Measurements from ENCODE around the gene ANKRD44.
"Not testable (repeated sequence)": the region's sequence is repeated elsewhere in the genome, so short reads cannot be mapped to it uniquely, and the experiment has no call there.

The ANKRD44 gene

DNA sequence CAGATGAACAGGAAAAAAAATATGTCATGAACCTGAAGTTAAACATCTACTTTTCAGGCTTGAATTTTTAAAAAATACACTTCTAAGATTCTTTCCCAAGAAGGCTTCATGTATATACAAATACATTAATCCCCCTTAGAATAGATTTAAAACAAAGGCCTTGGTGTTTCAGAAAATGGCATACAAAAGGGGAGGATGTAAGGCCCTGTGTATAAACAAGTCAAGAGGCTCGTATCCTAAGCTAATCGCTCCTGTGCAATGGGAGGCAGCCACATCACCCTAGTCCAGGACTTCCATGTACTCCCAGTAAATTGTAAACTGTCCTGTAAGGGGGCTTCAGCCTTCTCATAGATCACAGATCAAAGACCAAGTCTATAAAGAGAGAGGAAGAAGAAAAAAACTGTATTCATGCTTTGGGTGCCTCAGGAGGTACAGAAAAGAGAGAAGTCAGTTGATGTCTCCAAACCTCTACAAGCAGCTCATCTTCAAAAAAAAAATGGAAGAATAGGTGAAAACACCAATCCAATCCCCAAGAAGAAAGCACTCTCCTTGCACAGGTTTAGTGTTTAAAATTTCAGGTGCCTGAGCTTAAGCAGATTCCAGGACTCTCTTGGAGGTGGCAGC lies 53.9 kb downstream of the ANKRD44 start:
- DNase-seq: no peak

DNA sequence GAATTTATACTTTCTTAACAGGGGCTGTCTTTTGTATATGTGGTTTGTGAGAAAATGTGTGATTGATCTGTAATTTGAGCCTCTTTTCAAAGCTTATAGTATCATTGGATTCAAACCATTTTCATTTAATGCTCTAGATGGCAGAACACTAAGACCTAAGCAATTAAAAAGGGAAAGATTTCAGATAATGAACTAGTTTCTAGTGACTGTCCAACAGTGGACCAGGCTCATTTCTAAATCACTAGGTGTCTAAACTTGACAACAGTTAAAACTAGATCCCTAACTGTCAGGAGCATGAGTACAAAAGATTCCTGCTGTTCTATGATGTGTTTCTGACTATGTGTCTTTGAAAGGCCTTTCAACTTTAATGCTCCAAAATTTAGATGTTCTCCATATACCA lies 54.6 kb downstream of the ANKRD44 start:
- no peak for DNase-seq

DNA sequence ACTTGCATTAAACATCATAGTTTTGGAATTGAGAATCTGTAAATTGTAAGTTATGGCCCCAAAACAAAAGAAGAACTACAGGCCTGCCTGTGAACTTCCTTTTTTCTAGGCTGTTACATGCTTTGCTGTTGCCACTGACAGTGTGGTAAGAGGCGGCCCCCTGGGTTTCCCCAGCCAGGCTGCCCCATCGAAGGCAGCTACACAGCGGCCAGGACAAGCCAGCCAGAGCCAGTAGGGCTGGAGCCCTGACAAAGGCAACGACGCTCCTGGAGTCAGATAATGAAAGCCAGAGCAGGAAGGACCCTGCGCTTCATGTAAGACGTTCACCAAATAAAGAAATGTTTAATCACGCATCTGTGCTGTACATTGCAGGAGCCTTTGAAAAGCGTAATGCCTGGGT lies 55.0 kb downstream of the ANKRD44 start:
- DNase-seq: no peak

DNA sequence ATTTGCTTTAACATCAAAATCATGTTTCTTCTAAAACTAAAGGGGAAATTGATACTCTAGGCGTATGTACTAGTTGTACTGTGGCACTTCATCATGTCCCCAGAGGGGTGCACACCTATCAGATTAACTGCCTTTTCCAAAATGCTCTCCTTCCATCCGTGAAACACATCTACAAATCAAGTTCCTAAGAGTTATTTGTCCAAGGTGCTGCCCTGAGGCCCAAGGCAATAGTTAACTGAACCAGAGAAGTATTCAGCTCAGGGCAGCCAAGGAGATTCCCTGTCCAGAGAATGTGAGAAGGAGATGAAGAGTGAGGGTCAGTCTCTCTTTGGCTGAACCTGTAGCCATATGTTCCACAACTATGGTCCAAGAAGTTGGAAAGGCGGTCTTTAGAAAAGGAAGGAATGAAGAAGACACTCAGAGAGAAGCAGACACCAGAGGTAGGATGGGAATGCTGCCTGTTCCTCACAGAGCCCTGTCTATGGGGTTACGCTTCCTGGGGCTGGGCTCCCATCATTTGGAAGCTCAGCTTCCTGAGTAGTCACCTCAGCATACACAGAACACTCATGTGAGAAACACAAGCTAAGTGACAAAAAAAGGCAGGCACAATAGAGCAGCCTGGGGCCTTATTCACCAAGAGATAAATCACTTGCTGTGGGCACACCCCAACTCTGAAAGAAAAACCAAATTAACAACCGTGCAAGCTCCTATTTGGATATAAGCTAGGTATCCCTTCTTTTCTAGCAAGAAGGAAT lies 55.6 kb downstream of the ANKRD44 start:
- no peak for DNase-seq

DNA sequence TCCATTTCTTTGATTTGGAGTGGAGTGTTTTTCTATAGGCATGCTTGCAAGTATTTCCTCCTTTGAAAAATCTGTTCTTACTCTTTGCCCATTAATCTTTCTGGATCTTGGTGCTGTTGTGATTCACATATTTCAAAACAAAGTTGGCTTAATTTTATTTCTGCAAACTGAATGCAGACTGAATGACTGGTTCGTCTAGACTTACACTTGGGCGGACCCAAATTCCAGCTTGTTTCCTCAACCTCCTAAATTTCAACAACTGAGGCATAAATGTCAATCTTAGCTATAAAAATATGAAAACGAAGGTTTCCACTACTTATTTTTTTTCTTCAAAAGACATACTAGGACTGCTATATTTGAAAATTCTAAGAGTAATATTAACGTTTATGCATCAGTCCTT lies 59.0 kb downstream of the ANKRD44 start:
- no peak for DNase-seq

GRCh38 chr2:197251163-197251562 lies 59.4 kb downstream of the ANKRD44 start:
- DNase-seq: no peak

GRCh38 chr2:197250084-197250397 lies 60.5 kb downstream of the ANKRD44 start:
- no peak for DNase-seq

GRCh38 chr2:197249381-197250083 lies 61.0 kb downstream of the ANKRD44 start:
- no peak for DNase-seq

GRCh38 chr2:197248623-197249022 lies 62.0 kb downstream of the ANKRD44 start:
- no peak for DNase-seq

DNA sequence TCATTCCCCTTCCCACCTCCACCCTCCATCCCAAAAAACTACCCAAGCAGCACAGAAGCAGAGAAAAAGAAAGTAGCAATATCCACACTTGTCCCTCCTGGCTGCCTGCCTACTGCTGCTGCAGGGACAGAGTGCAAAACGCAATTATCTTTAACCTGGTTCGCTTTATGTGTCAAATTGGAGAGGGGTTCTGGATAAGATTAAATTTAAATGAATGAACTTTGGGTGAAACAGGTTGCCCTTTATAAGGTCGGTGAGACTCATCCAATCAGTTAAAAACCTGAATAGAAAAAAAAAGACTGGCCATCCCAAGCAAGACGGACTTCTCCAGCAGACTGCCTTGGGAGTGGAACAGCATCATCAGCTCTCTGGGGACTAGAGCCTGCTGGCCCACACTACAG lies 62.6 kb downstream of the ANKRD44 start:
- no peak for DNase-seq

GRCh38 chr2:197247083-197247482 lies 63.5 kb downstream of the ANKRD44 start:
- no peak for DNase-seq

GRCh38 chr2:197245829-197246804 lies 64.5 kb downstream of the ANKRD44 start:
- no peak for DNase-seq

GRCh38 chr2:197244349-197244748 lies 66.2 kb downstream of the ANKRD44 start:
- DNase-seq: no peak

GRCh38 chr2:197242719-197243118 lies 67.9 kb downstream of the ANKRD44 start:
- DNase-seq: no peak

DNA sequence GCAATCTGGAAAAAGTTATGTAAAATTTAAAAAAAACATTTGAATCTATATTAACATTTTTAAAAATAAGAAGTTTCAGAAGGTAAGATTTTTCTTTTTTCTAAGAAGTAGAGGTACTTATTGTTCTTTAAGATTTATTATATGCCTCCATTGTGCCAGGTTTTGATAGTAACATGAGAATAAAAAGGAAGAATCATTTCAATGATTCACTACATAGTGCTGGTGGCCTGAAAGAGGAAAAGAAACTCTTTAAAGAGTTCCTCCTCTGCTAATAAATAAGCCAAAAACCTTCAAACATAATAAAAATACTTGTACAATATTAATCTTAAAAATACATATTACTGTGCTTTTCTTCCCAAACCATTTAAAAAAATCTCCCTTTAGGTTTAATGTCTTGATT lies 69.0 kb downstream of the ANKRD44 start:
- no peak for DNase-seq

DNA sequence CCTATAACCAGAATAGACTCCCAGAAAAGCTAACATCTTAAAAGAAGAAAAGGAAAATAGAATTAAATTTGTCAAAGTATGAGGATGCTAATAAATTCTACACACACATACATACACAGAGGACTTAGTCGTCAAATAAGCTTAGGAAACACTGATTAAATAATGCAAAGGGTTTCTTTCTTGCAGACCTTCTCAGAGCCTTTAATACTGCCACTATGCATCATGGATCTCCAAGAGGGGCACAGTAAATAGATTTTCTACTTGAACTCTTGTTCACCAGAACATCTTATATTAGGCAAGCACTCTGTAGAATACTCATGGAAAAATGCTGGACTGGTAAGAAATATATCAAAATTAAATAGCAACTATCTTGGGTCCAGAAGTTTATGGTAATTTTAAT lies 69.4 kb downstream of the ANKRD44 start:
- no peak for DNase-seq

DNA sequence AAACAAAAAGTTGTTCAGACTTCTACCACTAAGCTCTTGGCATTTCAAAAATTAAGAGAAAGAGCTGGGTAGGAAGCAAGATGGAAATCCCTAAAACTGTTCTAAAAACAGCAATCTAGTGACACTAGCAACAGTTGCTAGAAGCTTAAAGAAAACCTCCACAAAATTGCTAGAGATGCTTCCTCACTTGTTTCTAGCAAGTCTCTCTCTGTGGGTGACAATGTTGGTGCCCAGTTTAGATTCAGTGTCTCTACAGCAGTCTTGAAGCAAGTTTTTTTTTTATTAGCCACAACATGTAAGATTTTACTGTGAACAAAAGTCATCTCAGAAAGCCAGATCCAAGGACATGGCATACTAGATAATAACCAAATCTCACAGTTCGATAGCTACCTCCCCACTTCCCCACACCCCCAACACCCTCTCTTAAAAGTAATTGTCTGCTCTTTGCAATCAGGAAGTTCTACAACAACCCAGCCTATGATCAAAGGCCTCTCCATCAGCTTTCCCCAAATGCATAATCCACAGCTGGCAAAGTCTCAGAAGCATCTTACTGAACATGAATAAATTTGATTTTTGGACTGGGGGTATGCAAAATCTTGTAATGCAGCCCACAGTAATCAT lies 70.0 kb downstream of the ANKRD44 start:
- no peak for DNase-seq

GRCh38 chr2:197240018-197240417 lies 70.6 kb downstream of the ANKRD44 start:
- DNase-seq: not testable (repeated sequence)

- DNase-seq: no peak
Measured at GRCh38 chr2:197239434-197239833, 71.1 kb downstream of the ANKRD44 start.

DNA sequence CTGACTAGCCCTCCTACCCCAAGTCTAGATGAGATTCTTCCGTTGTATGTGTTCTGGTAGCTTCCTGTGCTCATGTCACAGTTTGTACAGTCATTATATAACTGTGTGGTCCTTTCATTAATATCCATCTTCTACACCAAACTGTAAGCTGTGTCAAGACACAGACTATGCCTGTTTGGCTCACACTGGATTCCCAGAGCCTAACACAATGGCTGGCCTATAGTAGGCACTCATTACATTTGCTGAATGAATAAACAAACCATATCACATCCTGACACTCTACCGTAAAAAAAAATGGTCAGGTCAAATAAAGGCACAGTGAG lies 72.6 kb downstream of the ANKRD44 start:
- DNase-seq: no peak

DNA sequence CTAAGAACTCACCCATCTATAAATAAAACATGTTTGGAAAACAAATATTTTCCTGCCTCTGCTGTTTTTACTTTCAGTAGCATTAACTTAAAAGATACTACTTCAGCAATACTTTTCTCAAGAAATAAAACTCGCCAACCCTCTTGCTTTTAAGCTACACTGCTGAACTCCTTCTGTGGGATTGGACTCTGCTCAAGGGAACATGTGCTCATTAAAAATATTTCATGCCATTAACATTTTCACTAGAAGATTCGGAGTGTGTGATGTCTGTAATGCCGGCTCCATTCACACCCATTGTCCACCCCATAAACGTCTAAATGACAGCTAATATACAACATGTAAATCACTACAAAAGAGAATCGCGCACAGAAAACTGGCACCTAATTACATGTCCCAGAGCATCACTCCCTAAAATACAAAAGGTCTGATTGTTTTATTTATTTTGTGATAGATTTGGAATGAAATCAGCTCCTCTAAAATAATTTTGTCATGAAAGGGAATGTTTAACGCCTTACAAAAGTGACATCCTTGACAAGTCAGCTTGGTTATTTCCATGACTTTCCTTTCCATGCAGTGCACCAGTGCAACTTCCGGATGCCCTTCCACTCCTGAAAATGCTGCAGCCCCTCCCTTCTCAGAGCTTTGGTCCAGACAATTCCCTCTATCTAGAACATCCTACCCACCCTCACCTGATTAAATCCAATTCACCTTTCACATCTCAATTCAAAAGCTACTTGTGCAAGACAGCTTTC lies 73.1 kb downstream of the ANKRD44 start:
- DNase-seq: no peak

DNA sequence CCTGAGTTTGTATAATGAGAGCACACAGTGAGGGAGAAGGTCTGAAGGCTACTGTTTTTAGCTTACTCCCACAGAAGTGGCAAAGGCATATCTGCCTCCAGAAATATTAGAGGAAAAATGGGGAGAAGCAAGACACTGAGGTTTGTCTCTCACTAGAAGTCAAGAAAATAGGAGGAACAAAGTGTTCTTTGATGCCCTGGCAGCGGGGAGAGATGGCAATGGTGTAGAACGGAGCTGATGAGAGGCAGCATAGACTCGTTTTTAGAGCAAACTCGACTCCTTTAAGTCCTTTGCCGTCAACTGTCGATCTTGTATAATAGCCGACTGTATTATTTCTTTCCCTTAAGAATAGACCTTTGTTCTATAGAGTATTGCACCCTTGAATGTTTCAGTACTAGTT lies 73.8 kb downstream of the ANKRD44 start:
- no peak for DNase-seq
